Vagina (tissue), 2 donors: Measurements from ENCODE around the gene GBF1.

Source experiments
- CTCF ChIP-seq, 3 experiments: fragments of 450-650 bp in 2 of 3; fragments of 200-600 bp in 1 of 3; sonication (generic) in 1 of 3; IDR thresholded peaks; one replicate each; pipeline ENCODE4 v1.5.1; 2017 to 2019; ENCODE audit warnings: antibody characterized with exemption in 3 of 3, mild to moderate bottlenecking in 2 of 3, moderate library complexity in 2 of 3
- POLR2A ChIP-seq, 2 donors: fragments of 450-650 bp; IDR thresholded peaks; one replicate each; pipeline ENCODE4 v1.6.1; 2017; ENCODE audit warnings: antibody characterized with exemption in 2 of 2, mild to moderate bottlenecking in 2 of 2, moderate library complexity in 2 of 2

- no peak for TF ChIP-seq CTCF (IDR thresholded peaks at IDR 0.05)
- no peak for TF ChIP-seq POLR2A (IDR thresholded peaks at IDR 0.05)
Observed at GRCh38 chr10:102302611-102303010, 57.3 kb downstream of the GBF1 start.
